ENCODE data around the gene CRYBB1. TPM values are rescaled to one million over a fixed set of nuclear protein-coding genes. Genes with fewer than 3 reads are reported as not detected.

CRYBB1 gene
- total and polyA plus RNA-seq, 2 donors (not counting 1 experiment from before 2014, with no cell fraction given): 0.18 TPM; not detected in 1

DNA sequence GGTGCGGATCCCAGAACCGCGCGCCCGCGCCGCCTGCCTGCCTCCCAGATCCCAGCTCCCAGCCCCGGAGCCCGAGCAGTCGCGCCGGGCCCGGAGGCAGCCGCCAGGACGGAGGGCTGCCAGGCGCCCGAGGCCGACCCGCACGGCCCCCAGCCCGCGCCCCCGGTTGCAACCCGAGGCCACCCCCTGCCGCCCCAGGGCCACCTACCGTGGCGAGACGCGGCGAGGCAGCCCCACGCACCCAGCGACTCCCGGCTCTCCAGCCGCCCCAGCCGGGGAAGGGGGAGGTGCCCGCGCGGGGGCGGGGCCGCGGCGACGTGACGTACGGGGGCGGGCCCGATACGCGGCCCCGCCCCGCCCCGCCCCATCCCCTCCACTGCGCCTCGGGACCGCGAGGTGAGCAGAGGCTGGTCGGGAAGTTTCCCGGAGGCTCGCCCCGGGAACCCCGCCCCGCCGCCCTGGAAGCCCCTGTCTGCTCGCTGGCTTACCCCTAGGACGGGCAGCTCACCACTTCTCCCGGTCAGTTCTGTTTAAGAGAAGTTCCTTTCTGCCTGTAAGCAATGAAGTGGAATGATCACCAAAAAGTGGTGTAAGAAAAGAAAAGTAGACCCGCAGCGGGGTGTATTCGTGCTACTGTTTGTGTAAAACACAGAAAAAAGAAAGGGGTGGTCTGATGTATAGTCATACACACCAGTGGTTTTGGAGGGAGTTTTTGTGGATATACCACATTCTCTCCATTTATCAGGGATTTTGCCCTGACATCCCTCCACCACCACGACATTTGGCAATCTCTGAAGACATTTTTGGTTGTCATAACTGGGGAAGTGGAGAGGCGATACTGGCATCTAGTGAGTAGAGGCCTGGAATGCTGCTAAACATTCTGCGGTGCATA, 27.7 kb downstream of the CRYBB1 start, which contains the start of gene TPST2:
TSS of gene TPST2 (minus strand) at position 288 of the 892 bp plus-strand sequence. CDS start 48,502 bp downstream, outside the sequence.
- H3K27ac ChIP-seq (ENCODE audit: low read length in 2 of 2): peak within 1 kb of the TSS; percentile 53 to 83
- TF ChIP-seq, protein P1, sequence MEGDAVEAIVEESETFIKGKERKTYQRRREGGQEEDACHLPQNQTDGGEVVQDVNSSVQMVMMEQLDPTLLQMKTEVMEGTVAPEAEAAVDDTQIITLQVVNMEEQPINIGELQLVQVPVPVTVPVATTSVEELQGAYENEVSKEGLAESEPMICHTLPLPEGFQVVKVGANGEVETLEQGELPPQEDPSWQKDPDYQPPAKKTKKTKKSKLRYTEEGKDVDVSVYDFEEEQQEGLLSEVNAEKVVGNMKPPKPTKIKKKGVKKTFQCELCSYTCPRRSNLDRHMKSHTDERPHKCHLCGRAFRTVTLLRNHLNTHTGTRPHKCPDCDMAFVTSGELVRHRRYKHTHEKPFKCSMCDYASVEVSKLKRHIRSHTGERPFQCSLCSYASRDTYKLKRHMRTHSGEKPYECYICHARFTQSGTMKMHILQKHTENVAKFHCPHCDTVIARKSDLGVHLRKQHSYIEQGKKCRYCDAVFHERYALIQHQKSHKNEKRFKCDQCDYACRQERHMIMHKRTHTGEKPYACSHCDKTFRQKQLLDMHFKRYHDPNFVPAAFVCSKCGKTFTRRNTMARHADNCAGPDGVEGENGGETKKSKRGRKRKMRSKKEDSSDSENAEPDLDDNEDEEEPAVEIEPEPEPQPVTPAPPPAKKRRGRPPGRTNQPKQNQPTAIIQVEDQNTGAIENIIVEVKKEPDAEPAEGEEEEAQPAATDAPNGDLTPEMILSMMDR (IDR thresholded peaks at IDR 0.05): no peak
- no peak for TF ChIP-seq EZH2 (IDR thresholded peaks at IDR 0.05; ENCODE audit: borderline replicate concordance, insufficient read depth, low read depth, low read length, poor library complexity, severe bottlenecking)
- no peaks in the 10 kb centered on the region for H3K27me3 ChIP-seq (replicated peaks in 1 of 4; ENCODE audit: control extremely low read depth in 1 of 4, control insufficient read depth in 3 of 4, insufficient read depth in 4 of 4, low read length in 3 of 4)
- ChIA-PET CTCF (no interaction called here), POLR2A (interaction anchor here (0.6 kb wide), 1 partner anchor 111 kb away, joined by 3 read pairs; no protein-coding TSS in a partner anchor)
- Mint-ChIP-seq H3K4me1 (peaks cover 49% of the 10 kb centered on the region), H3K4me3 (peak within 1 kb of the TSS; percentile 97), H3K27me3 (no peaks in the 10 kb centered on the region), H3K27ac (peak within 1 kb of the TSS; percentile 91), H3K9me3 (ENCODE audit: insufficient read depth) (no peaks in the 10 kb centered on the region)
- H4K20me1 ChIP-seq (ENCODE audit: control insufficient read depth, insufficient read depth, low read length, poor library complexity, severe bottlenecking): no peaks in the 10 kb centered on the region
- WGBS (ENCODE audit: insufficient coverage): under 1% methylated on average over 46 of the region's 72 CpGs
- intact Hi-C loops (cut with micrococcal nuclease): loop anchor here (1.0 to 5.0 kb wide), 6 partner anchors 11 to 161 kb away; partner anchors contain the start of genes ASPHD2, HPS4, SRRD and TFIP11
- H3K36me3 ChIP-seq (replicated peaks in 1 of 2; ENCODE audit: control extremely low read depth in 1 of 2, control insufficient read depth in 1 of 2, extremely low read depth in 1 of 2, insufficient read depth in 2 of 2, low read length in 1 of 2): no peaks in the 10 kb centered on the region
- H3K9me3 ChIP-seq (ENCODE audit: control extremely low read depth in 1 of 3, control insufficient read depth in 2 of 3, insufficient read depth in 1 of 3, low read length in 2 of 3): peaks cover 0 to 1% (median 0%) of the 10 kb centered on the region in 3 donors
- H3K4me3 ChIP-seq (ENCODE audit: control extremely low read depth in 1 of 5, extremely low read depth in 1 of 5, insufficient read depth in 1 of 5, low read depth in 2 of 5, low read length in 4 of 5): peak within 1 kb of the TSS; percentile 65 to 93 (median 86)
- H3K79me2 ChIP-seq (ENCODE audit: control insufficient read depth, insufficient read depth, low read length): peaks cover 41% of the 10 kb centered on the region
- H2AFZ ChIP-seq (ENCODE audit: insufficient read depth, low read depth, low read length, poor library complexity, severe bottlenecking): peak within 1 kb of the TSS; percentile 76
- ATAC-seq (ENCODE audit: low read depth) (peak; percentile 93), DNase-seq (peak; percentile 87)
- peaks cover 34 to 41% of the 10 kb centered on the region in 2 donors for H3K4me1 ChIP-seq (ENCODE audit: control insufficient read depth in 2 of 2, insufficient read depth in 2 of 2, low read length in 2 of 2)
- H3K9ac ChIP-seq (ENCODE audit: low read length): peak within 1 kb of the TSS; percentile 84
- peak within 1 kb of the TSS; percentile 94 for H3K4me2 ChIP-seq (replicated peaks; ENCODE audit: low read depth, low read length, poor library complexity, severe bottlenecking)
